Spinal cord (tissue), 10 donors: Measurements from ENCODE around the gene ACOX3. TPM values are rescaled to one million over a fixed set of nuclear protein-coding genes. Genes with fewer than 3 reads are reported as not detected.
"Not testable (repeated sequence)": the region's sequence is repeated elsewhere in the genome, so short reads cannot be mapped to it uniquely, and the experiment has no call there.

Source experiments
- DNase-seq, 6 donors: peaks; one replicate each; pipeline versions ENCODE4 v3.0.0 to v3.0.0-alpha.2; 2013 to 2015; ENCODE audit warnings: low spot score in 6 of 6, low read depth in 4 of 6
- H3K27ac ChIP-seq: one replicate; pipeline ENCODE4 v1.5.1; 2013; ENCODE audit warnings: low read depth, low read length, control low read depth
- H3K27me3 ChIP-seq: one replicate; pipeline ENCODE4 v1.6.1; 2013; ENCODE audit warnings: low read length; ENCODE audit not compliant: control insufficient read depth, insufficient read depth
- H3K36me3 ChIP-seq: one replicate; pipeline ENCODE4 v1.6.1; 2013; ENCODE audit warnings: low read length; ENCODE audit not compliant: control insufficient read depth, insufficient read depth
- H3K4me1 ChIP-seq: one replicate; pipeline ENCODE4 v1.6.1; 2013; ENCODE audit warnings: low read length; ENCODE audit not compliant: control insufficient read depth, insufficient read depth
- H3K4me3 ChIP-seq: one replicate; pipeline ENCODE4 v1.5.1; 2013; ENCODE audit warnings: low read depth, low read length, control low read depth
- H3K9me3 ChIP-seq: one replicate; pipeline ENCODE4 v1.6.1; 2013; ENCODE audit warnings: low read length; ENCODE audit not compliant: control insufficient read depth, insufficient read depth
- WGBS: methylation state at CpG from one replicate; pipeline ENCODE4 v1.1.5; 2013; ENCODE audit warnings: missing lambda C conversion rate; ENCODE audit not compliant: insufficient coverage; 5-methylcytosine and 5-hydroxymethylcytosine counted together
- polyA plus RNA-seq, 2 donors: library from polyadenylated mRNA; unstranded; fragments of 120-200 nt; gene quantifications; one replicate each; pipeline ENCODE4 v1.2.1, GENCODE V29; 2013; ENCODE audit not compliant: insufficient read length in 2 of 2
- total RNA-seq, 2 donors: library from RNA; depleted of rRNA in 1 of 2; stranded (reverse); fragments of 120-200 nt in 1 of 2; fragments of >200 nt in 1 of 2; gene quantifications; one replicate each; pipeline versions ENCODE4 v1.2.3 to v1.2.4, GENCODE V29; 2013 to 2014
- donor health status: healthy.

The ACOX3 gene
- total and polyA plus RNA-seq, 4 donors = 21.2 to 28.7 (median 23.6) TPM

GRCh38 chr4:8341281-8341680, 99.2 kb downstream of the ACOX3 start:
- not testable (repeated sequence) for H3K36me3 ChIP-seq, H3K4me3 ChIP-seq, H3K9me3 ChIP-seq, H3K27me3 ChIP-seq, DNase-seq
- WGBS = 98% methylated on average over 7 of the region's 7 CpGs
- Histone ChIP-seq H3K4me1 (peaks cover 29% of the 10 kb centered on the region), H3K27ac (peak overlapping the region; percentile 6)

- H3K36me3 ChIP-seq = no peaks in the 10 kb centered on the region
- H3K27me3 ChIP-seq = no peaks in the 10 kb centered on the region
- WGBS = 45% methylated on average over 5 of the region's 8 CpGs
- H3K4me1 ChIP-seq = peaks cover 28% of the 10 kb centered on the region
- DNase-seq = peak in 4 of 6 donors; percentile 2 to 80 (median 37)
- peak overlapping the region; percentile 6 for H3K27ac ChIP-seq
- peaks cover 2% of the 10 kb centered on the region for H3K9me3 ChIP-seq
- no peak overlapping the region for H3K4me3 ChIP-seq
These were observed 99.7 kb downstream of the ACOX3 start for GRCh38 chr4:8340781-8341241.

GRCh38 chr4:8338351-8338961, 102.1 kb downstream of the ACOX3 start:
- peak in 1 of 6 donors; percentile 38 for DNase-seq
- Histone ChIP-seq H3K27me3 (no peaks in the 10 kb centered on the region), H3K4me3 (no peak overlapping the region), H3K9me3 (peaks cover 2% of the 10 kb centered on the region), H3K4me1 (peaks cover 25% of the 10 kb centered on the region), H3K36me3 (no peaks in the 10 kb centered on the region), H3K27ac (no peak overlapping the region)
- no CpG with 5 or more reads among the region's 4 CpGs for WGBS

- no peak overlapping the region for H3K27ac ChIP-seq
- H3K27me3 ChIP-seq = no peaks in the 10 kb centered on the region
- no peak overlapping the region for H3K4me3 ChIP-seq
- WGBS = 93% methylated on average over 5 of the region's 7 CpGs
- peaks cover 12% of the 10 kb centered on the region for H3K4me1 ChIP-seq
- H3K9me3 ChIP-seq = peaks cover 2% of the 10 kb centered on the region
- no peak for DNase-seq
- no peaks in the 10 kb centered on the region for H3K36me3 ChIP-seq
These were observed 104.0 kb downstream of the ACOX3 start for GRCh38 chr4:8336412-8337075.

- DNase-seq = no peak
- Histone ChIP-seq H3K4me1 (peaks cover 5% of the 10 kb centered on the region), H3K36me3 (no peaks in the 10 kb centered on the region), H3K27ac (no peak overlapping the region), H3K27me3 (no peaks in the 10 kb centered on the region), H3K9me3 (peaks cover 2% of the 10 kb centered on the region), H3K4me3 (no peak overlapping the region)
- no CpG with 5 or more reads among the region's 2 CpGs for WGBS
These were observed 104.7 kb downstream of the ACOX3 start for GRCh38 chr4:8335848-8336247.

GRCh38 chr4:8334786-8335460, 105.6 kb downstream of the ACOX3 start:
- peaks cover 2% of the 10 kb centered on the region for H3K9me3 ChIP-seq
- H3K27me3 ChIP-seq = no peaks in the 10 kb centered on the region
- no peak for DNase-seq
- H3K36me3 ChIP-seq = no peaks in the 10 kb centered on the region
- H3K27ac ChIP-seq = no peak overlapping the region
- no peaks in the 10 kb centered on the region for H3K4me1 ChIP-seq
- no peak overlapping the region for H3K4me3 ChIP-seq
- 89% methylated on average over 7 of the region's 13 CpGs for WGBS

- no peak for DNase-seq
- 71% methylated on average over 14 of the region's 14 CpGs for WGBS
- Histone ChIP-seq H3K4me3 (no peak overlapping the region), H3K9me3 (peaks cover 2% of the 10 kb centered on the region), H3K36me3 (no peaks in the 10 kb centered on the region), H3K27me3 (no peaks in the 10 kb centered on the region), H3K27ac (no peak overlapping the region), H3K4me1 (no peaks in the 10 kb centered on the region)
These were observed 106.6 kb downstream of the ACOX3 start for GRCh38 chr4:8333726-8334460.

GRCh38 chr4:8332891-8333331, 107.6 kb downstream of the ACOX3 start:
- Histone ChIP-seq H3K36me3 (no peaks in the 10 kb centered on the region), H3K27ac (no peak overlapping the region), H3K4me3 (no peak overlapping the region), H3K27me3 (no peaks in the 10 kb centered on the region), H3K4me1 (no peaks in the 10 kb centered on the region), H3K9me3 (peaks cover 2% of the 10 kb centered on the region)
- WGBS = 89% methylated on average over 8 of the region's 8 CpGs
- DNase-seq = no peak

- no peak overlapping the region for H3K27ac ChIP-seq
- WGBS = 77% methylated on average over 9 of the region's 12 CpGs
These were observed 108.3 kb downstream of the ACOX3 start for GRCh38 chr4:8332038-8332857.

More at GRCh38 chr4:8332038-8332857, 108.3 kb downstream of the ACOX3 start:
- DNase-seq = no peak
- no peaks in the 10 kb centered on the region for H3K27me3 ChIP-seq
- peaks cover 2% of the 10 kb centered on the region for H3K9me3 ChIP-seq
- H3K36me3 ChIP-seq = no peaks in the 10 kb centered on the region
- no peaks in the 10 kb centered on the region for H3K4me1 ChIP-seq
- H3K4me3 ChIP-seq = no peak overlapping the region
